H1 (cell line): ENCODE data around the gene PRIMA1. TPM values are rescaled to one million over a fixed set of nuclear protein-coding genes. Genes with fewer than 3 reads are reported as not detected.

Source experiments
- BCL11A ChIP-seq, 2 experiments: IDR thresholded peaks; one replicate each; pipeline ENCODE4 v1.6.1; 2011; ENCODE audit warnings: low read depth in 2 of 2, low read length in 2 of 2, mild to moderate bottlenecking in 2 of 2
- MAX ChIP-seq: IDR thresholded peaks from 2 replicates; pipeline ENCODE4 v1.6.1; 2012; ENCODE audit warnings: inconsistent platforms
- POLR2AphosphoS5 ChIP-seq: IDR thresholded peaks from 2 replicates; pipeline ENCODE4 v1.6.1; 2011; ENCODE audit warnings: low read depth, low read length
- TCF12 ChIP-seq: IDR thresholded peaks from 2 replicates; pipeline ENCODE4 v1.6.1; 2011; ENCODE audit warnings: low read depth, mild to moderate bottlenecking, low read length
- polyA plus RNA-seq, 7 experiments: library from polyadenylated mRNA; depleted of rRNA in 3 of 7; stranded (reverse) in 5 of 7; unstranded in 2 of 7; fragments of >200 nt in 5 of 7; fragments of 200-250 nt in 2 of 7; gene quantifications; 1 replicate in 5 of 7; 2 replicates in 1 of 7; 4 replicates in 1 of 7; pipeline versions ENCODE4 v1.2.1 to v1.2.3, GENCODE V29; 2011 to 2013; ENCODE audit warnings: missing spikeins in 2 of 7, mixed read lengths in 2 of 7
- total RNA-seq: library from RNA; stranded (reverse); fragmentation: NEBNext Ultra II Directional; extraction: Animal tissue kit (Norgen Biotek cat#: 25700); gene quantifications from 2 replicates; pipeline ENCODE4 v1.2.1, GENCODE V29; 2021

PRIMA1 gene
- total and polyA plus RNA-seq, 2 of the 8 experiments (the other 6 are each of a cell fraction or from before 2014, with no cell fraction given): 2.8 to 4.5 TPM

DNA sequence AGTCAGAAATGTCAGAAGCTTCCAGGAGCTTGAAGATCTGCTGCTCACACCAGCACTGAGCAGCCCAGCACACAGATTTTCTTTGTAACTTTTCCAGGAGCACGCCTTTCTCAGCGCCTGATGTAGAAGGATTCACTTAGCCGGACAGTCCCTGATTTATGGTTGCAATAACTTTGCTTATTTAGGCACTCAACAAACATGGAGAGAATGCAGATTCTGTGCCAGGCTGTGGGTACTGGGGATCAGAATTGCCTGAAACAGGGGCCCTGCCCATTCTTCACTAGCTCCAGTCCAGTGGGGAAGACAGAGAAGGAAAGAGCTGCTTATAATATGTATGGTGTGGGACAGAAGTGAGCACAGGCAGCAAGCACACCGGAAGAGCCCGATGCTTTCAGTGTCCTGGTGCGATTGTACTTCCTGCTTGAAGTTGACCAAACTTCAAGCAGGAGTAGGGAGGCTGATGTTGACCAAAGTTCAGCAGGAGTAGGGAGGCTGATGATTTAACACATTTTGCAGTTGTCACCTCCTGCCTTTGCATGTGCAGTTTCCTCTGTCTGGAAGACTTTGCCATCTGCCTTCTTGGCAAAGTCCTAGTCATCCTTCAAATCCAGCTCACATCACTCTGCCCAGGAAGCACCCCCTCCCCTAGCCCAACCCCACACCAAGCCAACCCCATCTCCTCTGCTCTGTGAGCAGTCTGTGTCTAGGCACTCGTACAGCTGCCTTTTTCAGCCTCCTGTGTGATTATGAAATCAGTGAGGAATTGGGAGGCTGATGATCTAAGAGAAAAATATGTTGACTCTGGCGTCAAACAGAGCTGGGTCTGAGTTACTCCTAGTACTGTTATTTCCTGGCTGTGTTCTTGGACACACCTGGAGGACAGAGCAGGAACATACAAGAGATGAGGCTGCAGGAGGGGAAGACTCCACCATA lies 12.0 kb upstream of the PRIMA1 start (continued):
- TF ChIP-seq BCL11A (IDR thresholded peaks at IDR 0.05; ENCODE audit: low read depth in 2 of 2, low read length in 2 of 2) (no peak), MAX (no peak), TCF12 (no peak), POLR2AphosphoS5 (no peak)
